Measurements from ENCODE around the gene EGFR. TPM values are rescaled to one million over a fixed set of nuclear protein-coding genes. Genes with fewer than 3 reads are reported as not detected.

EGFR gene
- polyA plus RNA-seq, 3 donors = 12.6 to 24.4 (median 13.6) TPM

DNA sequence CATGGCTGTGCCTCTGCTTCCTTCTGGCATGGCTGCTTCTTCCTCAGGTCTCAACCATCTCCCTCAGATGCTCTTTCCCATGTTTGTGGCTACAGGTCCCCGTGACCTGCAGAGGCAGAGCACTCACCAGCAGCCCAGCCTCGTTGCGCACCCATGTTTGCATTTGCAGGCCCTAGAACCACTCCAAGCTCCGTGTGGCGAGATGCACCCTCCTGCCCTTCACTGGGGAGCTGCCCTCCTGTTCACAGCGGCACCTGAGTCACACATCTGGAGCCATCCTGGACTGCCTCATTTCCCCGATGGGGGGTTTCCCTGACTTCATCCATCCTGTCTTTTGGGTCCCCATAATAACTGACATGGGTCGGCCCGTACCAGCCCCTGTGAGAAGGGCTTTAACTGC lies 35.9 kb downstream of the EGFR start:
- H3K27ac ChIP-seq (ENCODE audit: low read depth, low read length) = no peak overlapping the region
- WGBS, 3 donors = 89 to 95% (median 93%) methylated on average over 9 of the region's 9 CpGs

- 61 to 89% (median 65%) methylated on average over 7 of the region's 7 CpGs for WGBS, 3 donors
- H3K27ac ChIP-seq (ENCODE audit: low read depth, low read length) = no peak overlapping the region
Measured at GRCh38 chr7:55055479-55055878, 36.7 kb downstream of the EGFR start.

DNA sequence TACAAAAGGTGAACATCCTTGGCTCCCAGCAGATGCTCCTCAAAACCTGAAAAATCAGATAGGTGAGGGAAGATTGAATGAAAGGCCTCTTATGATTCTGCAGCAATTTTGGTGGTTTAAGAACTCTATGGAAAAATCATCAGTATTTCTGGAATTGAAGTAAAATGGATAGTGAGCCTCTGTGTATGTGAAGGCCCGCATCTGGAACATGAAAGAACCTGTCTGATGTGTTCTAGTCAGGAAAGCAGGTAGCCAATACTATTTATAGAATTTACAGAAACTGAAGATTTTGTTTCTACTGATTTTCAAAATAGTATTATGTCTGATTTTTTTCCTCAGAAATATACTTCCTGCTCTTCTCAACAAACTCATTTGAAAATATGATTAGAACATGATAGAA lies 37.3 kb downstream of the EGFR start:
- 93 to 96% (median 94%) methylated on average over 1 of the region's 1 CpG for WGBS, 3 donors
- H3K27ac ChIP-seq (ENCODE audit: low read depth, low read length) = no peak overlapping the region

GRCh38 chr7:55056577-55057480 lies 38.0 kb downstream of the EGFR start:
- 67 to 77% (median 68%) methylated on average over 15 of the region's 15 CpGs for WGBS, 3 donors
- H3K27ac ChIP-seq (ENCODE audit: low read depth, low read length) = peak overlapping the region; percentile 58

- no peak overlapping the region for H3K27ac ChIP-seq (ENCODE audit: low read depth, low read length)
- WGBS, 3 donors = 94 to 95% (median 95%) methylated on average over 10 of the region's 10 CpGs
Measured at GRCh38 chr7:55058314-55058713, 39.5 kb downstream of the EGFR start.

- H3K27ac ChIP-seq (ENCODE audit: low read depth, low read length) = no peak overlapping the region
- 70 to 87% (median 83%) methylated on average over 2 of the region's 2 CpGs for WGBS, 3 donors
Measured at GRCh38 chr7:55059021-55059420, 40.2 kb downstream of the EGFR start.

DNA sequence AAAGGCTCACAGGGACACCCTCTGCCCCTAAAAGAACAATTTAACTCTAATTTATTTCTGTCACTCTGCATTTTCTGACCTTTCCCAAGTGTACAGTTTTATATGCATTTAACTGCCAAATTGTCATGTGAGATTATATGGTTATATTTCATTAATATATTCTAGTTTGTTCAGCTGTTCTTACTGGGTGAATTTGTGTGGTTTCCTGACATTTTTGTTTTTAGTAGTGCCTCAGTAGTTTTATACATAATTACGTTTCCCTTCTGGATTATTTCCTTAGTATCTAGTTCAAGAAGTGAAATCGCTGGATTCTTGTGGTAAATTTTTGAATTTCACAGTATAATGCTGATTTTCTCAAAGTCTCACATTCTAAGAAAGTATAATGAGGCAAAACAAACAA lies 41.3 kb downstream of the EGFR start:
- 81 to 90% (median 84%) methylated on average over 2 of the region's 2 CpGs for WGBS, 3 donors
- no peak overlapping the region for H3K27ac ChIP-seq (ENCODE audit: low read depth, low read length)

GRCh38 chr7:55060636-55061022 lies 41.8 kb downstream of the EGFR start:
- H3K27ac ChIP-seq (ENCODE audit: low read depth, low read length) = peak overlapping the region; percentile 39
- WGBS, 3 donors = 77 to 83% (median 77%) methylated on average over 6 of the region's 6 CpGs

DNA sequence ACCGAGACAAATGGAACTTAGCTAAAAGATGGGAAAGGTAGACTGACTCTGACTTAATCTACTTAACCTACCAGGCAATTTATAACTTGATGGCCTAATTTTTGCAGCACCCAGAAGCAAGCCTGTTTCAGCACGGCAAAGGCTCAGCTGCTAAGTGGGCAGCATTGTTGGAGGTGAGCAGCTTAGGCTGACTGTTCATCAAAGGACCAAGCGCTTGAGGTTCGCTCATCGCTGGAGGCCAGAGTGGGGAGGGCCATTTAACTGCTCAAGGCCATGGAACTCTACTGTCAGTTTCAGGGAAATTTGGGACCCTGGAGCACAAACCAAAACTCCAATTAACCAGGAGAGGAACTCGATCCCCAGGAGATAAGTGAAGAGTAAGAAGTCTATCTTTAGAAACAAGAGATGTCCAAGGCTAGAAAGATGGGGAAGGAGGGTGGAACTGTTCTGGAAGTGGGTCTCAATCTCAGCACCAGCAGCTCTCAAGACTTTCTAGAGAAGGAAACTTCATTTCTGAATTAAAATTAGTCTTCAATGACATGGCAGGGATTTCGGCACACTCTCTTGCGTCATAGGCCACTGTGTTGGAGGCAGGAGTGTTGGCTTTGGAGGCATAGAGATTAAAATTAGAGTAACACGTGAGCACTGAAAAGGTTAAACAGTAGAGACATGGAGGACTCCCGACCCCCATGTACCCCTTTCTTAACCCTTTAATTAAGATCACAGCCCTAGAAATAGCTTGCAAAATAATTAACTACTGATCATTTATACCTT lies 43.1 kb downstream of the EGFR start:
- 80 to 85% (median 83%) methylated on average over 10 of the region's 10 CpGs for WGBS, 3 donors
- no peak overlapping the region for H3K27ac ChIP-seq (ENCODE audit: low read depth, low read length)

GRCh38 chr7:55063061-55063460 lies 44.2 kb downstream of the EGFR start:
- no peak overlapping the region for H3K27ac ChIP-seq (ENCODE audit: low read depth, low read length)
- WGBS, 3 donors = 56 to 85% (median 68%) methylated on average over 7 of the region's 7 CpGs

DNA sequence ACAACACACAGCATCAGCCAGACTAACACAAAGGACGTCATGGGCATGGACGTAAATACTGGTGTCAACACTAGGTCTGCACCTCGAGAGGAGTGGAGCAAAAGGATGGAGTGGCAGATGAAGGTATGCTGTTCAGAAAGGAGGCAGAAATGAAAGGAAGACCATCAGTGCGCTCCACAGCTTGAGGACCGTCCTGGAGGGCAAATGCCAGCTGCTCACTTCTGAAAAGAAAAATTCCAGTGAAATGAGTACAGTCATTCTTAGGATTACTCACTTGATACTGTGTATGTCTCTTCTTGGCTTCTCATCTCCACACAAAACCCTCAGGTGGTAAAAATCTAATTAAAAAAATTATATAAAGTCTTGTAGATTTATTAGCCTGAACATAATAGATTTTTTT lies 44.8 kb downstream of the EGFR start:
- 84 to 96% (median 84%) methylated on average over 5 of the region's 5 CpGs for WGBS, 3 donors
- H3K27ac ChIP-seq (ENCODE audit: low read depth, low read length) = no peak overlapping the region

- peak overlapping the region; percentile 31 for H3K27ac ChIP-seq (ENCODE audit: low read depth, low read length)
- 41 to 71% (median 44%) methylated on average over 4 of the region's 4 CpGs for WGBS, 3 donors
Measured at GRCh38 chr7:55065079-55065478, 46.3 kb downstream of the EGFR start.

DNA sequence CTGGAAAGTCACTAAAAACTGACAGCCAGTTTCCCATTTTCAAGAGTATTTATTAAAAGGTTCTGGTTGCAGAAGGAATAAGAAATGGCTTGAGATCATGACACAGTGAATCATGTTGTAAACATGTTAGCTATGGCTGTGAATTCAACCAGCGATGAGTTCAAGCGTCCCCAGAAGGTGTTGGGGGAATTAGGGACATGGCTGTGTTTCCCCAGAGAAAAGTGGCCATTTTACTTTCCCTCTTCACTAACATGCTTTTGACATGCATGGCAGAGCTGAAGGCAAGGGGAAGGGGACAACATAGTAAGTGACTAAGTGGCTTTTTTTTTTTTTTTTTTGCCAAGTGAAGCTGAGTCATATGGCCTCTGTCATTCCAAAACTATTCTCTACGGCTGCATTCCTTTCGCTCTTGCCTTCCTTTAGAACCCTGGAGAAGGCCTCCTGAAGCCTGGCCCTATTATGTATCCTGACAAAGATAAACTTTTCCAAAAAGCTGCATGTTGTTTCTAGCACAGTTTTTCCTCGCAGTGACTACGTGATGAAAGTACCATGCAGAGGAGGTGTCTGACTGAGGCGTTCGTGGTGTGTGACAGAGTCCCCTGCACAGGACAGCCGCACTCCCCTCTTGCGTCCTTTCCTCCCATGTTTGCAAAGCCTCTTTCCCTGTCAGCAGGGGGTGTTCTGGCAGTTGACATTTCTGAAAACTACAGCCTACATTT lies 46.9 kb downstream of the EGFR start:
- H3K27ac ChIP-seq (ENCODE audit: low read depth, low read length) = no peak overlapping the region
- WGBS, 3 donors = 52 to 67% (median 55%) methylated on average over 10 of the region's 10 CpGs

DNA sequence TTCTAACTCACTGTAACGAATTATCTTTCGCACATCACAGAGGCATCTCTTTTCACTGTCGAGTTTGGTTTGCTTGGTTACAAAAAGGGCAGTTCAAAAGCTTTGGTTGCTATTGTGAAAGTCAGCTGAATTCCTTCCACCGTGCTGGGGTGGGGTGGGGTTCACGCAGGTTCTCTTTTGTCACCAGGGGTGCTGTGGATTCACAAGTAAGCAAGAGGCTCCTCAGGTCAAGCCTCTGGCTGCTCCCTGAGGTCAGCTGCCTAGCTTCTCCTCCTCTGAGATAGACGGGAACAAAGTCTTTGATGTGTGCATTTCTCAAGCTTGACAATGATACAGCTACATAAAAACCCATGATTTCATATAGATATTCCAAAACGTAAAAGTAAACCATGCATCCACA lies 47.7 kb downstream of the EGFR start:
- WGBS, 3 donors = 47 to 65% (median 50%) methylated on average over 7 of the region's 7 CpGs
- no peak overlapping the region for H3K27ac ChIP-seq (ENCODE audit: low read depth, low read length)

GRCh38 chr7:55066938-55067337 lies 48.1 kb downstream of the EGFR start:
- H3K27ac ChIP-seq (ENCODE audit: low read depth, low read length) = no peak overlapping the region
- 85 to 94% (median 87%) methylated on average over 6 of the region's 6 CpGs for WGBS, 3 donors

DNA sequence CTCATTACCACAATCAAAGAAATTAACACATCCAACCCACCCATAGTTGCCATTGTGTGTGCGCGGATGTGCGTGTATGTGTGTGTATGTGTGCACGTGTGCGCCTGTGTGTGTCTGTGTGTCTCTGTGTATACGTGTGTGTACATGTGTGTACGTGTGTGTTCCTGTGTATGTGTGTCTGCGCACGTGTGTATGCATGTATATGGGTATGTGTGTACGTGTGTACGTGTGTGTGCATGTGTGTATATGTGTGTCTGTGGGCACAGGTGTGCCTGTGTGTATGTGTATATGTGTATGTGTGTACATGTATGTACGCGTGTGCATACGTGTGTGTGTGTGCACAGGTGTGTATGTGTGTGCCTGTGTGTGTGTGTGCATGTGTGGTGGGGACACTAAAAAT lies 48.9 kb downstream of the EGFR start:
- WGBS, 3 donors = 92 to 97% (median 94%) methylated on average over 14 of the region's 14 CpGs
- H3K27ac ChIP-seq (ENCODE audit: low read depth, low read length) = no peak overlapping the region

DNA sequence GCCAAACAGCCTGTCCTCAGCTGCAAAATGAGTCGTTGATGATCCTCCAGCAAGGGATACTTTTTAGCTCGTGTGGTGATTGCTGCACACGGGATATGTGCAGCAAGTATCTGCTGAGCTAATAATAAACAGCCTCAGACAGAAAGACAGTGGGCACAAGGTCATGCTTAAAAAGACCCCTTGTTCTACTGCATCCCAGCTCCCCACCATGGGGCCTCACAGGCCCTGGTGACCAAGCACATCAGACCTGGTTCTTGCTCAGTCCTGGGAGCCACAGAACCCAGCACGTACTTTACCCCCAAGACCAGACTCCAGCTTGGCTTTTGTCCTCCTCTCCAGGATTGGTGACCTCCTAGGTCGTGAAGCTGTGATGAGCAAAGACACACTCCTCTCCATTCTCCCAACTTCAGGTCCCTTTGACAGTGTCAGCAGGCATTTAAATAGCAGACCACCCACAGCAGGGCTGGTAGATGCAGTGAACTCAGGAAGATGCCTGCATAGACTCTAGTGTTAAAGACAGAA lies 50.5 kb downstream of the EGFR start:
- WGBS, 3 donors = 74 to 76% (median 76%) methylated on average over 5 of the region's 5 CpGs
- no peak overlapping the region for H3K27ac ChIP-seq (ENCODE audit: low read depth, low read length)

GRCh38 chr7:55070271-55070743 lies 51.5 kb downstream of the EGFR start:
- 78 to 85% (median 82%) methylated on average over 9 of the region's 9 CpGs for WGBS, 3 donors
- no peak overlapping the region for H3K27ac ChIP-seq (ENCODE audit: low read depth, low read length)

- no peak overlapping the region for H3K27ac ChIP-seq (ENCODE audit: low read depth, low read length)
- WGBS, 3 donors = 66 to 76% (median 68%) methylated on average over 8 of the region's 8 CpGs
Measured at GRCh38 chr7:55070854-55071253, 52.0 kb downstream of the EGFR start.
